ENCODE results near the gene KTI12. TPM values are rescaled to one million over a fixed set of nuclear protein-coding genes. Genes with fewer than 3 reads are reported as not detected.
"Not testable (repeated sequence)": the region's sequence is repeated elsewhere in the genome, so short reads cannot be mapped to it uniquely, and the experiment has no call there.

The KTI12 gene
- total RNA-seq, 1 donor = 12.7 TPM

- no peak for TF ChIP-seq CTCF (IDR thresholded peaks at IDR 0.05; ENCODE audit: insufficient read depth, low read length)
- no peak for DNase-seq (ENCODE audit: low read depth)
- H3K4me3 ChIP-seq (ENCODE audit: low read depth, low read length) = no peak overlapping the region
These were observed 7.3 kb downstream of the KTI12 start for GRCh38 chr1:52026278-52026677.

GRCh38 chr1:52022133-52022532 lies 11.5 kb downstream of the KTI12 start:
- no peak overlapping the region for H3K4me3 ChIP-seq (ENCODE audit: low read depth, low read length)
- DNase-seq (ENCODE audit: low read depth) = no peak
- no peak for TF ChIP-seq CTCF (IDR thresholded peaks at IDR 0.05; ENCODE audit: insufficient read depth, low read length)

- no peak for TF ChIP-seq CTCF (IDR thresholded peaks at IDR 0.05; ENCODE audit: insufficient read depth, low read length)
- no peak for DNase-seq (ENCODE audit: low read depth)
- H3K4me3 ChIP-seq (ENCODE audit: low read depth, low read length) = no peak overlapping the region
These were observed 25.4 kb downstream of the KTI12 start for GRCh38 chr1:52008071-52008809.

- TF ChIP-seq CTCF (IDR thresholded peaks at IDR 0.05; ENCODE audit: insufficient read depth, low read length) = no peak
- H3K4me3 ChIP-seq (ENCODE audit: low read depth, low read length) = no peak overlapping the region
- peak; percentile 78 for DNase-seq (ENCODE audit: low read depth)
These were observed 26.2 kb downstream of the KTI12 start for GRCh38 chr1:52007215-52008002.

- not testable (repeated sequence) for DNase-seq (ENCODE audit: low read depth); H3K4me3 ChIP-seq (ENCODE audit: low read depth, low read length)
These were observed 27.5 kb downstream of the KTI12 start for GRCh38 chr1:52006081-52006553.

- not testable (repeated sequence) for H3K4me3 ChIP-seq (ENCODE audit: low read depth, low read length)
These were observed 28.1 kb downstream of the KTI12 start for GRCh38 chr1:52005548-52005947.

GRCh38 chr1:52003877-52004276 lies 29.7 kb downstream of the KTI12 start:
- no peak for TF ChIP-seq CTCF (IDR thresholded peaks at IDR 0.05; ENCODE audit: insufficient read depth, low read length)
- H3K4me3 ChIP-seq (ENCODE audit: low read depth, low read length) = no peak overlapping the region
- DNase-seq (ENCODE audit: low read depth) = no peak

More at GRCh38 chr1:52005548-52005947, 28.1 kb downstream of the KTI12 start:
- peak; percentile 83 for DNase-seq (ENCODE audit: low read depth)
